CD4-positive, alpha-beta T cell treated with Interleukin-15 for 4 hours (primary cell): ENCODE data around the gene DOCK6.
"Not testable (repeated sequence)": the region's sequence is repeated elsewhere in the genome, so short reads cannot be mapped to it uniquely, and the experiment has no call there.

Experiments used
- DNase-seq: peaks from one replicate; pipeline ENCODE4 v3.0.0-alpha.2; 2020; ENCODE audit warnings: low spot score

DOCK6 gene

GRCh38 chr19:11196406-11197287, 65.7 kb downstream of the DOCK6 start:
- no peak for DNase-seq

- no peak for DNase-seq
Measured at GRCh38 chr19:11195681-11196080, 66.6 kb downstream of the DOCK6 start.

DNA sequence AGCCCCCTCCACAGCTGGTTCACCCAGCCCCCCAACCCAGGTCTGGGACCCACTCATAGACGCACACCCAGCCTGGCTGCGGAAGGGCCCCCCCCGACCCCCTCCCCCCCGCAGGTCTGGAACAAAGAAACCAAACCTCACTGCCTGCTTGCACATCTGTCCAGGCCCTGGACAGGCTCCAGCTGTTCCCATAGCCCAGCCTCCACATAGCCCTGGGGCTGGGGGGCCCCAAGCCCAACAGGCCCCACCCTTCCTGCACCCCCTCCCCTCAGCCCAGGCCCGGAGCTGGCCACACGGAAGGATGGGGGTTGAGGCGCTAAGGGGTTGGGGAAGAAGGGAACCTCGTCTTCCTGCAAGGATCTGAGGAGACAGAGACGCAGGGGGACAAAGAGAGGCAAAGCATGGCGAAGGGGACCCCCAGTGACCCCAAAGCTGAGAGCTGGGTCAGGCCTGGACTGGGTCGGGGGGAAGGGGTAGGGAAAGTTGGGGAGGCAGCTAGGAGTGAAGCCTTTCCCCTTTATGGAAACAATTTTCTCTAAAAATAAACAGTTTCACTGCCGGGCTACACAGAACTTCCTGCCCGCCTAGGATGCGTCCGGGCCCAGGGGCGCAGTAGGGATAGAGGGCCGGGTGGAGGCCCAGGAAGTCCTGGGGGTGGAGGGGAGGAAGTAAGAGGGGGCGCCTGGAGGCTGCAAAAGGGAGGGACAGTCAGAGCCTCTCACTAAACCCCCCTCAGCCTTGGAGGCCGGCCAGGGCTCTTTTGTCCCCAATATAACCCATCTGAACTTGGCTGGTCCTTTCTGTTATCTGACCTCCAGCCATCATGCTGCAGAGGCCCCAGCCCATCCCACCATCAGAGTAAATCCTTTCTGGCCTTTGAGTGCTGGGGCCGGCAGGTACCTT, 67.4 kb downstream of the DOCK6 start:
- DNase-seq: no peak

DNA sequence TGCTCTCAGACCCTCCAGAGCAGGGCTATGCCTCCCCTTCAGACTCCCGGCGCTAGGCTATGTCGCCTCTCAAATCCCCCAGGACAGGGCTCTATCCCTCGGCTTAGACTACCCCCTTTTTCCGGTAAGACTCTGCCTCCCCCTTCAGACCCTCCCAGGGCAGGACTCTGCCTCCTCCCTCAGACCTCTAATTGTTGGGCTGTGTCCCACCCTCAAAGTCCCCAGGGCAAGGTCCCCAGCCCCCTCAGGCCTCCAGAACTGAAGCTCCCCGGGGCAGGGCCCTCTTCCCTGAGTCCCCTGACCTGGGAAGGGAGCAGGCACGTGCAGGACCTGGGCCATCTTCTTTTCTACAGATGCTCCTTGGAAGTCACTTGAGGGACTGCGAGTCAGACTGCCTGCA, 68.2 kb downstream of the DOCK6 start:
- no peak for DNase-seq

GRCh38 chr19:11192957-11193939, 69.1 kb downstream of the DOCK6 start:
- no peak for DNase-seq

- no peak for DNase-seq
Measured at GRCh38 chr19:11191934-11192333, 70.4 kb downstream of the DOCK6 start.

GRCh38 chr19:11191273-11191755, 71.0 kb downstream of the DOCK6 start:
- DNase-seq: no peak

DNA sequence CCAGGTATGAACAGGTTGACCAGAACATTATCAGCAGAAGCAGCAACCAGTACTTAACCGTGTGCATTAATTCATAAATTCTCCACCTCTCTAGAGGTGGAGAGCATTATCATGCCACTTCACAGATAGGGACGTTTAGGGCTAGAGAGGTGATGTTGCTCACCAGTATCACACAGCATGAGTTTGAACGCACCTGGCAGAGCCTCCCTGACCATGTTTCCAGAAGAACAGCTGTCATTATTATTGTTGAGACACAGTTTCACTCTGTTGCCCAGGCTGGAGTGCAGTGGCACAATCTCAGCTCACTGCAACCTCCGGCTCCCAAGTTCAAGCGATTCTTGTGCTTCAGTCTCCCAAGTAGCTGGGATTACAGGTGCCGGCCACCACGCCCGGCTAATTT, 71.8 kb downstream of the DOCK6 start:
- DNase-seq: no peak

GRCh38 chr19:11187441-11187840, 74.9 kb downstream of the DOCK6 start:
- DNase-seq: no peak

DNA sequence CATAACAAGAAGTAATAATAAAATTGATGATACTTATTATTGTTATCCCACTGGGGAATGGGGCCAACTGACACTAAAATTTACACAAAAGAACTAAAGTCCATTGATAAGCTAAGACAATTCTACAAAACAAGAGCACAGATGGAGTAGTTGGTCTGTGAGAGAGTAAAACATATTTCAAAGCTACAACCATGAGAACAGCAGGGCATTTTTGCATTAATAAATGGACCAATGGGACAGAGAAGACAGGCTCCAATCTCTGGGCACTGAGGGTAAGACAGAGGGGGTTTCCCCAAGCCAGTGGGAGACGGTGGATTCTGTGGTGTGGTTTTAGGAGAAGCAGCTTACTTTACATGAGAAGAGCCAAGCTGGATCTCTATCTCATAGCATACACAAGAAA, 79.3 kb downstream of the DOCK6 start:
- no peak for DNase-seq

DNA sequence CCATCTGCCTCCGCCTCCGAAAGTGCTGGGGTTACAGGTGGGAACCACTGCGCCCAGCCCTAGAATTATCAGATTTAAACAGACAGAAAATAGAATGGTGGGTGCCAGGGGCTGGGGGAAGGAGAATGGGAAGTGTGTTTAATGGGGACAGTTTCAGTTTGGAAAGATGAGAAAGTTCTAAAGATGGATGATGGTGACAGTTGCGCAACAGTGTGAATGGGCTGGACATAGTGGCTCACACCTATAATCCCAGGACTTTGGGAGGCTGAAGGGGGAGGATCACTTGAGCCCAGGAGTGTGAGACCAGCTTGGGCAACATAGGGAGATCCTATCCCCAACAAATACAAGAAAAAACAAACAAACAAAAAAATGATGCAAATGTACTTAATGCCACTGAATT, 80.8 kb downstream of the DOCK6 start:
- no peak for DNase-seq

- DNase-seq: not testable (repeated sequence)
Measured at GRCh38 chr19:11180975-11181374, 81.3 kb downstream of the DOCK6 start.

- DNase-seq: no peak
Measured at GRCh38 chr19:11180346-11180745, 82.0 kb downstream of the DOCK6 start.

DNA sequence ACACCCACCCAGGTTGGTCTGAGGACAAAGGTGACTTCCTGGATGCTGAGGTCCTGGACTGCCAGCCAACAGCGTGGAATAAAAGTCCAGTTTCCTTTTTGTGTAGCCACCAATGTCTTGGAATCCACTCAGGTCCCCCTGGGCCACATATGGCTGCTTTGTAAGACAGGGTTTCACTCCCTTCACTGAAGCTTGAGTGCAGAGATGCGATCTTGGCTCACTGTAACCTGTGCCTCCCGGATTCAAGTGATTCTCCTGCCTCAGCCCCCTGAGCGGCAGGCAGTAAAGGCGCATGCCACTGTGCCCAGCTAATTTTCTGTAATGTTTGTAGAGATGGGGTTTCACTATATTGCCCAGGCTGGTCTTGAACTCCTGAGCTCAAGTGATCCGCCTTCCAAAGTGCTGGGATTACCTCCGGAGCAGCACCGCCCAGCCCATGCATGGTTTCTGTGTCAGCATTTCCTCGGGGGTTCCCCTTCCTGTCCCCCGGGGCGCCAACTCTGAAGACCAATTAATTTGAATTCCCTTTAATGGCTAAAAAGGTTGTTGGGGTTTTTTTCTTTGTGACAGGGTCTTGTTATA, 82.5 kb downstream of the DOCK6 start:
- DNase-seq: no peak

DNA sequence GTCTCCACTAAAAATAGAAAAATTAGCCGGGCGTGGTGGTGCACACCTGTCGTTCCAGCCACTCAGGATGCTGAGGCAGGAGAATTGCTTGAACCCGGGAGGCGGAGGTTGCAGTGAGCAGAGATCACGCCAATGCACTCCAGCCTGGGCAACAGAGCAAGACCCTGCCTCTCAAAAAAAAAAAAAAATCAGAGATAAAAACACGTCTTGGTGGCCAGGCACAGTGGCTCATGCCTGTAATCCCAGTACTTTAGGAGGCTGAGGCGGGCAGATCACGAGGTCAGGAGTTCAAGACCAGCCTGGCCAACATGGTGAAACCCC, 83.2 kb downstream of the DOCK6 start:
- not testable (repeated sequence) for DNase-seq

GRCh38 chr19:11177592-11177991, 84.7 kb downstream of the DOCK6 start:
- no peak for DNase-seq

- no peak for DNase-seq
Measured at GRCh38 chr19:11176466-11177193, 85.7 kb downstream of the DOCK6 start.

GRCh38 chr19:11175920-11176319, 86.4 kb downstream of the DOCK6 start:
- DNase-seq: no peak

GRCh38 chr19:11174336-11174735, 88.0 kb downstream of the DOCK6 start:
- DNase-seq: no peak

DNA sequence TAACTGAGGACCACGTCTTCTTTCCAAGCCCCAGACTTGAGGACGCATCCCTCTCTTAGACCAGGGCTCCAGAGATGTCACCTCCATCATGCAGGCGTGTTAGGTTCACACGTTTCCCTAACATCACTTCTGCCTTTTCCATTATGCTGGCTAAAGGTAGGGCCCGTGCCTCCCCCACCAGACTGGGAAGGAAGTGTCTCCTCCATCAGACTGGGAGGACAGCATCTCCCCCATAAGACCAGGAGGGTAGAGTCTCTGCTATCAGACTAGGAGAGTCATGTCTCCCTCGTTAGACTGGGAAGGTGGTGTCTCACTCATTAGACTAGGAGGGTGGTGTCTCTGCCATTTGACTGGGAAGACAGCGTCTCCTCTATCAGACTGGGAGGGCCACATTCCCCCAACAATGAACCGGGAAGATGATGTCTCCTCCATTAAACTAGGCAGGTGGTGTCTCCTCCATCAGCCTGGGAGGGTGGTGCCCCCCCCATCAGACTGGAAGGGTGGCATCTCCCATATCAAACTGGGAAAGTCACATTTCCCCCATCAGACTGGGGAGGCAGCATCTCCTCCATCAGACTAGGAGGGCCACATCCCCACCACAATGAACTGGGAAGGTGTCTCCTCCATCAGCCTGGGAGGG, 88.7 kb downstream of the DOCK6 start:
- DNase-seq: no peak
